ENCODE data around the gene RNPC3. TPM values are rescaled to one million over a fixed set of nuclear protein-coding genes. Genes with fewer than 3 reads are reported as not detected.

Gene RNPC3
- polyA plus RNA-seq, 1 of the 3 experiments (the other 2 are of a cell fraction) = 10.0 TPM

GRCh38 chr1:103541431-103541830, 15.9 kb downstream of the RNPC3 start:
- Histone ChIP-seq H3K9ac (no peak overlapping the region), H3K4me1 (ENCODE audit: control insufficient read depth in 1 of 2, insufficient read depth in 2 of 2, low read depth in 1 of 2, low read length in 1 of 2) (no peaks in the 10 kb centered on the region), H3K27me3 (ENCODE audit: insufficient read depth) (no peaks in the 10 kb centered on the region), H2AFZ (ENCODE audit: low read depth) (no peak overlapping the region), H4K20me1 (ENCODE audit: insufficient read depth) (no peaks in the 10 kb centered on the region), H3K79me2 (ENCODE audit: insufficient read depth) (no peaks in the 10 kb centered on the region), H3K9me3 (no peaks in the 10 kb centered on the region), H3K9me2 (no peaks in the 10 kb centered on the region), H3K4me2 (no peak overlapping the region), H3K36me3 (replicated peaks in 1 of 2; ENCODE audit: control insufficient read depth in 1 of 2, insufficient read depth in 2 of 2, low read length in 1 of 2) (peaks cover 92 to 95% of the 10 kb centered on the region in 2 experiments), H3K4me3 (ENCODE audit: low read depth in 2 of 2, low read length in 1 of 2) (no peak overlapping the region), H3K27ac (ENCODE audit: low read depth in 2 of 2, low read length in 1 of 2) (no peak overlapping the region), H3F3A (replicated peaks; ENCODE audit: insufficient read depth) (no peaks in the 10 kb centered on the region)
- CTCF ChIA-PET = no interaction called here
- TF ChIP-seq GATA2 (CRISPR knock-in tag; IDR thresholded peaks at IDR 0.05) (no peak), SIN3A (IDR thresholded peaks at IDR 0.05; ENCODE audit: borderline replicate concordance, low read depth, low read length) (no peak), TCF12 (IDR thresholded peaks at IDR 0.05) (no peak), GABPA (IDR thresholded peaks at IDR 0.05; ENCODE audit: low read depth) (no peak), NFIC (IDR thresholded peaks at IDR 0.05; ENCODE audit: borderline replicate concordance) (no peak), MXI1 (IDR thresholded peaks at IDR 0.05; ENCODE audit: low read depth, low read length) (no peak), NRF1 (IDR thresholded peaks at IDR 0.05; ENCODE audit: low read depth, low read length) (no peak), USF1 (IDR thresholded peaks at IDR 0.05; ENCODE audit: borderline replicate concordance, low read depth) (no peak), USF2 (IDR thresholded peaks at IDR 0.05; ENCODE audit: borderline replicate concordance, low read depth, low read length) (no peak), ZBTB33 (IDR thresholded peaks at IDR 0.05; ENCODE audit: borderline replicate concordance, low read depth) (no peak)
- TF ChIP-seq, protein P1, sequence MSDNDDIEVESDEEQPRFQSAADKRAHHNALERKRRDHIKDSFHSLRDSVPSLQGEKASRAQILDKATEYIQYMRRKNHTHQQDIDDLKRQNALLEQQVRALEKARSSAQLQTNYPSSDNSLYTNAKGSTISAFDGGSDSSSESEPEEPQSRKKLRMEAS (IDR thresholded peaks at IDR 0.05; ENCODE audit: low read depth) = no peak
- 97% methylated on average over 3 of the region's 3 CpGs for WGBS (ENCODE audit: low lambda C conversion rate)
- POLR2A ChIA-PET = no interaction called here
- no peak for DNase-seq

GRCh38 chr1:103546496-103546895, 21.0 kb downstream of the RNPC3 start:
- CTCF ChIA-PET = no interaction called here
- Histone ChIP-seq H3K4me2 (no peak overlapping the region), H3K9ac (no peak overlapping the region), H3K9me3 (no peaks in the 10 kb centered on the region; the same call in 1 of the 2 replicates), H4K20me1 (ENCODE audit: insufficient read depth) (no peaks in the 10 kb centered on the region), H3K4me3 (ENCODE audit: low read depth in 2 of 2, low read length in 1 of 2) (no peak overlapping the region), H3F3A (replicated peaks; ENCODE audit: insufficient read depth) (no peaks in the 10 kb centered on the region), H3K36me3 (replicated peaks in 1 of 2; ENCODE audit: control insufficient read depth in 1 of 2, insufficient read depth in 2 of 2, low read length in 1 of 2) (peaks cover 81 to 85% of the 10 kb centered on the region in 2 experiments), H3K27ac (ENCODE audit: low read depth in 2 of 2, low read length in 1 of 2) (no peak overlapping the region), H3K4me1 (ENCODE audit: control insufficient read depth in 1 of 2, insufficient read depth in 2 of 2, low read depth in 1 of 2, low read length in 1 of 2) (no peaks in the 10 kb centered on the region), H3K9me2 (no peaks in the 10 kb centered on the region), H2AFZ (ENCODE audit: low read depth) (no peak overlapping the region), H3K27me3 (ENCODE audit: insufficient read depth) (no peaks in the 10 kb centered on the region), H3K79me2 (ENCODE audit: insufficient read depth) (no peaks in the 10 kb centered on the region; the same call in 1 of the 2 replicates)
- TF ChIP-seq TCF12 (IDR thresholded peaks at IDR 0.05) (no peak), SIN3A (IDR thresholded peaks at IDR 0.05; ENCODE audit: borderline replicate concordance, low read depth, low read length) (no peak), FOSL2 (IDR thresholded peaks at IDR 0.05; ENCODE audit: borderline replicate concordance, low read depth) (no peak), GATA2 (CRISPR knock-in tag; IDR thresholded peaks at IDR 0.05) (no peak), RAD21 (IDR thresholded peaks at IDR 0.05; ENCODE audit: low read length) (no peak), SMC3 (IDR thresholded peaks at IDR 0.05; ENCODE audit: low read depth, low read length) (no peak), FOXJ3 (CRISPR knock-in tag; IDR thresholded peaks at IDR 0.05) (no peak), TEAD4 (IDR thresholded peaks at IDR 0.05; ENCODE audit: borderline replicate concordance, insufficient read depth) (no peak), FOXM1 (IDR thresholded peaks at IDR 0.05; ENCODE audit: low read depth) (no peak)
- TF ChIP-seq, protein P2, sequence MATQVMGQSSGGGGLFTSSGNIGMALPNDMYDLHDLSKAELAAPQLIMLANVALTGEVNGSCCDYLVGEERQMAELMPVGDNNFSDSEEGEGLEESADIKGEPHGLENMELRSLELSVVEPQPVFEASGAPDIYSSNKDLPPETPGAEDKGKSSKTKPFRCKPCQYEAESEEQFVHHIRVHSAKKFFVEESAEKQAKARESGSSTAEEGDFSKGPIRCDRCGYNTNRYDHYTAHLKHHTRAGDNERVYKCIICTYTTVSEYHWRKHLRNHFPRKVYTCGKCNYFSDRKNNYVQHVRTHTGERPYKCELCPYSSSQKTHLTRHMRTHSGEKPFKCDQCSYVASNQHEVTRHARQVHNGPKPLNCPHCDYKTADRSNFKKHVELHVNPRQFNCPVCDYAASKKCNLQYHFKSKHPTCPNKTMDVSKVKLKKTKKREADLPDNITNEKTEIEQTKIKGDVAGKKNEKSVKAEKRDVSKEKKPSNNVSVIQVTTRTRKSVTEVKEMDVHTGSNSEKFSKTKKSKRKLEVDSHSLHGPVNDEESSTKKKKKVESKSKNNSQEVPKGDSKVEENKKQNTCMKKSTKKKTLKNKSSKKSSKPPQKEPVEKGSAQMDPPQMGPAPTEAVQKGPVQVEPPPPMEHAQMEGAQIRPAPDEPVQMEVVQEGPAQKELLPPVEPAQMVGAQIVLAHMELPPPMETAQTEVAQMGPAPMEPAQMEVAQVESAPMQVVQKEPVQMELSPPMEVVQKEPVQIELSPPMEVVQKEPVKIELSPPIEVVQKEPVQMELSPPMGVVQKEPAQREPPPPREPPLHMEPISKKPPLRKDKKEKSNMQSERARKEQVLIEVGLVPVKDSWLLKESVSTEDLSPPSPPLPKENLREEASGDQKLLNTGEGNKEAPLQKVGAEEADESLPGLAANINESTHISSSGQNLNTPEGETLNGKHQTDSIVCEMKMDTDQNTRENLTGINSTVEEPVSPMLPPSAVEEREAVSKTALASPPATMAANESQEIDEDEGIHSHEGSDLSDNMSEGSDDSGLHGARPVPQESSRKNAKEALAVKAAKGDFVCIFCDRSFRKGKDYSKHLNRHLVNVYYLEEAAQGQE (IDR thresholded peaks at IDR 0.05; ENCODE audit: low read depth, low read length) = no peak
- POLR2A ChIA-PET = no interaction called here
- 100% methylated on average over 1 of the region's 1 CpG for WGBS (ENCODE audit: low lambda C conversion rate)
- DNase-seq = no peak

Measured in SK-N-SH (cell line).